HFF-Myc (cell line): ENCODE data around the gene DNAAF5.

Experiments used
- DNase-seq: peaks from one replicate; pipeline ENCODE4 v3.0.0-alpha.2; 2011; ENCODE audit warnings: low read depth; ENCODE audit errors: extremely low read depth
- H3K4me3 ChIP-seq: replicated peaks from 2 replicates; pipeline ENCODE4 v1.5.1; 2011; ENCODE audit warnings: low read depth, mild to moderate bottlenecking, control low read depth, low read length
- CTCF ChIP-seq: IDR thresholded peaks from 2 replicates; pipeline ENCODE4 v1.5.1; 2012; ENCODE audit warnings: mild to moderate bottlenecking, low read depth, low read length, control low read depth; ENCODE audit errors: missing control alignments

DNAAF5 gene

GRCh38 chr7:724298-724697 is 2.2 kb upstream of the DNAAF5 start:
- DNase-seq, result no peak
- no peak for TF ChIP-seq CTCF
- no peak overlapping the region for H3K4me3 ChIP-seq

- no peak for DNase-seq
- no peak for TF ChIP-seq CTCF
- H3K4me3 ChIP-seq, result peak overlapping the region; percentile 66
Measured at GRCh38 chr7:725223-726005, 1.1 kb upstream of the DNAAF5 start.

- no peak for DNase-seq
- H3K4me3 ChIP-seq, result peak overlapping the region; percentile 66
- TF ChIP-seq CTCF, result no peak
Measured at GRCh38 chr7:726854-727103, 280 bp downstream of the DNAAF5 start.

- no peak for TF ChIP-seq CTCF
- no peak for DNase-seq
- peak within 1 kb of the TSS; percentile 66 for H3K4me3 ChIP-seq
Measured at GRCh38 chr7:727104-727805, 756 bp downstream of the DNAAF5 start, which contains the start of gene PRKAR1B. PRKAR1B (minus strand) TSS chr7:727281; CDS start chr7:711505, 15,776 bp downstream.

GRCh38 chr7:727806-728460 is 1.4 kb downstream of the DNAAF5 start:
- no peak for TF ChIP-seq CTCF
- no peak for DNase-seq
- peak overlapping the region; percentile 66 for H3K4me3 ChIP-seq

- H3K4me3 ChIP-seq, result peak overlapping the region; percentile 66
- no peak for DNase-seq
- TF ChIP-seq CTCF, result no peak
Measured at GRCh38 chr7:728602-729001, 2.1 kb downstream of the DNAAF5 start.
